Neural progenitor cell (in vitro differentiated cells): Measurements from ENCODE around the gene VWF. TPM values are rescaled to one million over a fixed set of nuclear protein-coding genes. Genes with fewer than 3 reads are reported as not detected.
A peak's percentile ranks its signal among the peaks of the same experiment; 100 is the strongest.

ENCODE experiments used
- DNase-seq: peaks from one replicate; pipeline ENCODE4 v3.0.0-alpha.2; 2016; ENCODE audit warnings: low spot score
- H2AFZ ChIP-seq: fragments of 200-600 bp; sonication (generic); replicated peaks from 2 replicates; pipeline ENCODE4 v1.6.1; 2016; ENCODE audit warnings: antibody characterized with exemption
- H3F3A ChIP-seq: fragments of 200-600 bp; sonication (generic); 2 replicates; pipeline ENCODE4 v1.6.1; 2016; ENCODE audit warnings: antibody characterized with exemption, low read depth
- H3K27ac ChIP-seq: fragments of 200-600 bp; sonication (generic); 2 replicates; pipeline ENCODE4 v1.5.1; 2016; ENCODE audit warnings: mild to moderate bottlenecking
- H3K27me3 ChIP-seq: fragments of 200-600 bp; sonication (generic); 2 replicates; pipeline ENCODE4 v1.6.1; 2016; ENCODE audit warnings: mild to moderate bottlenecking, moderate library complexity
- H3K36me3 ChIP-seq: fragments of 200-600 bp; sonication (generic); 2 replicates; pipeline ENCODE4 v1.5.1; 2016
- H3K4me1 ChIP-seq: fragments of 200-600 bp; sonication (generic); 2 replicates; pipeline ENCODE4 v1.6.1; 2016; ENCODE audit warnings: mixed run types
- H3K4me2 ChIP-seq: fragments of 200-600 bp; sonication (generic); 2 replicates; pipeline ENCODE4 v1.6.1; 2016
- H3K4me3 ChIP-seq: fragments of 200-600 bp; sonication (generic); 2 replicates; pipeline ENCODE4 v1.5.1; 2016
- H3K79me2 ChIP-seq: fragments of 200-600 bp; sonication (generic); 2 replicates; pipeline ENCODE4 v1.6.1; 2016; ENCODE audit warnings: low read depth
- H3K9ac ChIP-seq: fragments of 200-600 bp; sonication (generic); 2 replicates; pipeline ENCODE4 v1.6.1; 2016
- H3K9me3 ChIP-seq: fragments of 200-600 bp; sonication (generic); 2 replicates; pipeline ENCODE4 v1.5.1; 2016; ENCODE audit warnings: low read depth
- H4K20me1 ChIP-seq: fragments of 200-600 bp; sonication (generic); 2 replicates; pipeline ENCODE4 v1.6.1; 2016; ENCODE audit warnings: low read depth
- H3K27ac Mint-ChIP-seq: 3 replicates; pipeline ENCODE4 v1.8.0; 2021; ENCODE audit warnings: mixed read lengths
- H3K27me3 Mint-ChIP-seq: 2 replicates; pipeline ENCODE4 v1.8.0; 2022; ENCODE audit warnings: low read depth, mild to moderate bottlenecking, inconsistent platforms, moderate library complexity, mixed read lengths; ENCODE audit not compliant: insufficient read depth
- H3K36me3 Mint-ChIP-seq: 3 replicates; pipeline ENCODE4 v1.8.0; 2021; ENCODE audit warnings: mixed read lengths
- H3K4me1 Mint-ChIP-seq: 3 replicates; pipeline ENCODE4 v1.8.0; 2021; ENCODE audit warnings: mixed read lengths
- H3K4me3 Mint-ChIP-seq: 3 replicates; pipeline ENCODE4 v1.8.0; 2021; ENCODE audit warnings: mild to moderate bottlenecking, moderate library complexity, mixed read lengths
- H3K9me3 Mint-ChIP-seq: 3 replicates; pipeline ENCODE4 v1.8.0; 2020; ENCODE audit warnings: mixed read lengths
- EZH2 ChIP-seq: fragments of 200-600 bp; sonication (generic); IDR thresholded peaks from 2 replicates; pipeline ENCODE4 v1.6.1; 2017; ENCODE audit warnings: antibody characterized with exemption, mild to moderate bottlenecking, moderate library complexity
- EZH2phosphoT487 ChIP-seq: fragments of 200-600 bp; sonication (generic); IDR thresholded peaks from 2 replicates; pipeline ENCODE4 v1.6.1; 2017; ENCODE audit warnings: antibody characterized with exemption
- total RNA-seq: library from RNA; depleted of rRNA; stranded (reverse); fragments of >200 nt; gene quantifications from 2 replicates; pipeline ENCODE4 v1.2.3, GENCODE V29; 2015; ENCODE audit warnings: low replicate concordance
- TF ChIP-seq, protein P1 (sequence below): fragments of 200-600 bp; sonication (generic); IDR thresholded peaks from 2 replicates; pipeline ENCODE4 v1.5.1; 2017; ENCODE audit warnings: antibody characterized with exemption, mild to moderate bottlenecking

VWF gene
- total RNA-seq, 1 donor from 2014 or later, result 8.0 TPM

DNA sequence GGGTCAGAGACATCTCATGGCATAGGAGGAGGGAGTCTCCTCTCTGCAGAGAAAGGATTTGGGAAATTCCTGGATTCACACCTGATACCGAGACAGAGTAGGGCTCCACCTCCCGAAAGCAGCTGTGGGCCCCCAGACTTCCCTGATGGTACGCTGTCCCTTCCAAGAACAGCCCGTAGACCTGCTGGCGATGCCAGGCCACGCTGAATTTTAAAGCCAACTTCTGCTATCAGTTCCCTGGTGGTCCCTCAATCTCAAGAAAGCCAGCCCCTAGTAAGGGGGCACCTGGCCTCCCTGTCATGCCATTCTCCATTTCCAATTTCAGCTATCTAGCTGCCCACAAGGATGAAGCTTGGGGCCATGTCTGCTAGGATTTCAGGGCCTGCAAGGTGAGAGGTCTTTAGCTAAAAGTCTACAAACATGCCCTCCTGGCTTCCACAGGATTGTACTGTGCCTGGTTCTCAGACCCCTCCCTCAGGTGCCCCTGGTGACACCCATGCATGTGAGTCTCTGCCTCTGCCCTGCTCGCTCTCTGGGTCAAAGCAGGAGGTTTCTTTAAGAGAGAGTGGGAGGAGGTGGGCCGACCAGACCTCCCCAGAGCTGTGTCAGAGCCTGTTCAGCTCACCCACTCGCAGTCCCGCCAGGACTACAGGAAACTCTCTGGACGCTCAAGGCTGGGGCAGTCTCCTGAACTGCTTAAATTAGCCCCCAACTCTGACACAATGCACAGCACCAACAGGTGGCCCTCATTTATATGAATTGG, 209.9 kb downstream of the VWF start:
- Mint-ChIP-seq H3K9me3 (no peaks in the 10 kb centered on the region), H3K27me3 (peaks cover 6% of the 10 kb centered on the region), H3K36me3 (no peaks in the 10 kb centered on the region), H3K27ac (no peak overlapping the region), H3K4me1 (peaks cover 15% of the 10 kb centered on the region), H3K4me3 (no peak overlapping the region)
- Histone ChIP-seq H2AFZ (no peak overlapping the region), H3K4me2 (no peak overlapping the region), H4K20me1 (no peaks in the 10 kb centered on the region), H3K4me1 (no peaks in the 10 kb centered on the region), H3K36me3 (no peaks in the 10 kb centered on the region), H3F3A (no peaks in the 10 kb centered on the region), H3K27me3 (no peaks in the 10 kb centered on the region), H3K9me3 (no peaks in the 10 kb centered on the region), H3K4me3 (no peak overlapping the region), H3K9ac (no peak overlapping the region), H3K79me2 (no peaks in the 10 kb centered on the region), H3K27ac (no peak overlapping the region)
- TF ChIP-seq, protein P1, sequence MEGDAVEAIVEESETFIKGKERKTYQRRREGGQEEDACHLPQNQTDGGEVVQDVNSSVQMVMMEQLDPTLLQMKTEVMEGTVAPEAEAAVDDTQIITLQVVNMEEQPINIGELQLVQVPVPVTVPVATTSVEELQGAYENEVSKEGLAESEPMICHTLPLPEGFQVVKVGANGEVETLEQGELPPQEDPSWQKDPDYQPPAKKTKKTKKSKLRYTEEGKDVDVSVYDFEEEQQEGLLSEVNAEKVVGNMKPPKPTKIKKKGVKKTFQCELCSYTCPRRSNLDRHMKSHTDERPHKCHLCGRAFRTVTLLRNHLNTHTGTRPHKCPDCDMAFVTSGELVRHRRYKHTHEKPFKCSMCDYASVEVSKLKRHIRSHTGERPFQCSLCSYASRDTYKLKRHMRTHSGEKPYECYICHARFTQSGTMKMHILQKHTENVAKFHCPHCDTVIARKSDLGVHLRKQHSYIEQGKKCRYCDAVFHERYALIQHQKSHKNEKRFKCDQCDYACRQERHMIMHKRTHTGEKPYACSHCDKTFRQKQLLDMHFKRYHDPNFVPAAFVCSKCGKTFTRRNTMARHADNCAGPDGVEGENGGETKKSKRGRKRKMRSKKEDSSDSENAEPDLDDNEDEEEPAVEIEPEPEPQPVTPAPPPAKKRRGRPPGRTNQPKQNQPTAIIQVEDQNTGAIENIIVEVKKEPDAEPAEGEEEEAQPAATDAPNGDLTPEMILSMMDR, result no peak
- TF ChIP-seq EZH2phosphoT487, result no peak
- TF ChIP-seq EZH2, result no peak
- DNase-seq, result no peak

DNA sequence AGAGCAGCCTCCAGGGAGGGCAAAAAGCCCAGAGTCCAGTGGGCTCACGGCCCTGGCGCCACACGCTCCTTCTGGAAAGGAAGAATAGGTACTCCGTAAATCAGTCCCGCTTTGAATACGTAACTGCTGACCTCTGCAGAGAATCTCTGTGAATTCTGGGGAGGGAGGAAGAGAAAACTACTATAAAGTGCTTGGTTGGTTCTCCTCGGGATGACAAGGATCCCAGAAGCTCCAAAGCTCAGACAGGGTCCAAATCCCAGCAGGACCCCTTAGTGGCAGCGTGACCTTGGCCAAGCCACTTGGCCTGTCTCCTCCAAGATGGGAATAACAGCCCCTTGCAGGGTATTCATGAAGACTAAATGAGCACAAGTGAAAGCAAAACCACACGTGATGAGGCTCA, 211.1 kb downstream of the VWF start:
- H3K27me3 Mint-ChIP-seq, result peaks cover 6% of the 10 kb centered on the region
- H3K27me3 ChIP-seq, result no peaks in the 10 kb centered on the region
- H2AFZ ChIP-seq, result no peak overlapping the region
- H3K4me1 Mint-ChIP-seq, result peaks cover 15% of the 10 kb centered on the region
- no peaks in the 10 kb centered on the region for H3F3A ChIP-seq
- H3K9me3 ChIP-seq, result no peaks in the 10 kb centered on the region
- H3K9ac ChIP-seq, result no peak overlapping the region
- H3K4me3 ChIP-seq, result no peak overlapping the region
- no peaks in the 10 kb centered on the region for H3K36me3 Mint-ChIP-seq
- H3K36me3 ChIP-seq, result no peaks in the 10 kb centered on the region
- DNase-seq, result no peak
- no peak for TF ChIP-seq EZH2phosphoT487
- no peak for TF ChIP-seq EZH2
- TF ChIP-seq, protein P1, result no peak
- H3K79me2 ChIP-seq, result no peaks in the 10 kb centered on the region
- no peak overlapping the region for H3K4me3 Mint-ChIP-seq
- no peak overlapping the region for H3K27ac Mint-ChIP-seq
- H3K4me2 ChIP-seq, result no peak overlapping the region
- H3K27ac ChIP-seq, result no peak overlapping the region
- no peaks in the 10 kb centered on the region for H3K9me3 Mint-ChIP-seq
- H3K4me1 ChIP-seq, result no peaks in the 10 kb centered on the region
- no peaks in the 10 kb centered on the region for H4K20me1 ChIP-seq

DNA sequence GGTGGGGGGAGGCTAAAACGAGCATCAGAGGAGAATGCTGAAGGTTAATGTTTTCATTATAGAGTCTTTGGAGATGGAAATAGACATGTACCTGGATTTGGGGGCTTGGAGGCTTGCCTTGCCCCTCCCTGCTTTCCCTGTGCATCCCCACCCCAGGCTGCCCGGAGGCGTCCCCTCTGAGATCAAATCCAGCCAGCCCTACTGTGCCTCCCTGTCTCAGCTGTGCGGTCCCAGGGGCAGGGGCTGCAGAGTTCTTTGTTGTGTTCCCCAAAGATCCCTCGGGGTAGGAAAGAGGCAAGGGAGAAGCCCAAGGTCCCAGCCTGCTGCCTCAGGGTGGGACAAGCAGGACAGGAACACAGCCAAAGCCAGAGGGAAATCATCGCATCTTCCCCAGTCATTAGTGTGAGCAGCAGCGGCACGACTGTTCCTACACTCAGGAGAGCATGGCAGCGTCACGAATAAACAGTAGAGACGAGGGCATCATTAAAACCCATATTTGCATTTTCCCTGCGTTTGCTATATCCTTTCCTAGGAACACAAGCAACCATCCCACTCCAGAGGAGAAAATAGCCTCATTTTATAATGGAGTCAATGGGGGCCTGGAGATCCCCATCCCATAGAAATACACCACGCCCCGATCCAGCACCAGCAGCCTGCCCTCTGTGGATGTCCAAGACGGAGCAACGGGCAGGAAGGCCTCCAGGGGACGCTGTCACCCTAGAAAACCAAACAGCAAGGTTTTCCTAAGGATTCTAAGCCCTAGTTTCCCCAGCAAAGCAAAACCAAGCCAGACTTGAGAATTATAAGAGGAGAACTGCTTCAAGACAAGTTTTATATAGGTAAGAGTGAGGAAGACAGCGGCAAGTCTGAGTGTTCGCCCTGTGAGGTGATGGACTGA, 211.8 kb downstream of the VWF start:
- Histone ChIP-seq H3K36me3 (no peaks in the 10 kb centered on the region), H3F3A (no peaks in the 10 kb centered on the region), H3K4me1 (no peaks in the 10 kb centered on the region), H3K27me3 (no peaks in the 10 kb centered on the region), H4K20me1 (no peaks in the 10 kb centered on the region), H3K79me2 (no peaks in the 10 kb centered on the region), H3K9ac (no peak overlapping the region), H3K4me2 (no peak overlapping the region), H3K27ac (no peak overlapping the region), H2AFZ (no peak overlapping the region), H3K4me3 (no peak overlapping the region), H3K9me3 (no peaks in the 10 kb centered on the region)
- DNase-seq, result peak; percentile 82
- H3K36me3 Mint-ChIP-seq, result no peaks in the 10 kb centered on the region
- peaks cover 6% of the 10 kb centered on the region for H3K27me3 Mint-ChIP-seq
- no peaks in the 10 kb centered on the region for H3K9me3 Mint-ChIP-seq
- peak overlapping the region; percentile 21 for H3K27ac Mint-ChIP-seq
- H3K4me1 Mint-ChIP-seq, result peaks cover 15% of the 10 kb centered on the region
- no peak for TF ChIP-seq EZH2
- TF ChIP-seq, protein P1, result peak; percentile 97
- H3K4me3 Mint-ChIP-seq, result no peak overlapping the region
